GM19324 (cell line): ENCODE measurements around the gene CCNG2.
A peak's percentile ranks its signal among the peaks of the same experiment; 100 is the strongest.
"Not testable (repeated sequence)": the region's sequence is repeated elsewhere in the genome, so short reads cannot be mapped to it uniquely, and the experiment has no call there.

Experiments
- ATAC-seq: cut with Tn5 transposase; IDR thresholded peaks from one replicate; pipeline ENCODE4 v1.9.1; 2021; ENCODE audit warnings: mild to moderate bottlenecking, moderate library complexity; ENCODE audit not compliant: unreplicated experiment, low FRiP score

Gene CCNG2

DNA sequence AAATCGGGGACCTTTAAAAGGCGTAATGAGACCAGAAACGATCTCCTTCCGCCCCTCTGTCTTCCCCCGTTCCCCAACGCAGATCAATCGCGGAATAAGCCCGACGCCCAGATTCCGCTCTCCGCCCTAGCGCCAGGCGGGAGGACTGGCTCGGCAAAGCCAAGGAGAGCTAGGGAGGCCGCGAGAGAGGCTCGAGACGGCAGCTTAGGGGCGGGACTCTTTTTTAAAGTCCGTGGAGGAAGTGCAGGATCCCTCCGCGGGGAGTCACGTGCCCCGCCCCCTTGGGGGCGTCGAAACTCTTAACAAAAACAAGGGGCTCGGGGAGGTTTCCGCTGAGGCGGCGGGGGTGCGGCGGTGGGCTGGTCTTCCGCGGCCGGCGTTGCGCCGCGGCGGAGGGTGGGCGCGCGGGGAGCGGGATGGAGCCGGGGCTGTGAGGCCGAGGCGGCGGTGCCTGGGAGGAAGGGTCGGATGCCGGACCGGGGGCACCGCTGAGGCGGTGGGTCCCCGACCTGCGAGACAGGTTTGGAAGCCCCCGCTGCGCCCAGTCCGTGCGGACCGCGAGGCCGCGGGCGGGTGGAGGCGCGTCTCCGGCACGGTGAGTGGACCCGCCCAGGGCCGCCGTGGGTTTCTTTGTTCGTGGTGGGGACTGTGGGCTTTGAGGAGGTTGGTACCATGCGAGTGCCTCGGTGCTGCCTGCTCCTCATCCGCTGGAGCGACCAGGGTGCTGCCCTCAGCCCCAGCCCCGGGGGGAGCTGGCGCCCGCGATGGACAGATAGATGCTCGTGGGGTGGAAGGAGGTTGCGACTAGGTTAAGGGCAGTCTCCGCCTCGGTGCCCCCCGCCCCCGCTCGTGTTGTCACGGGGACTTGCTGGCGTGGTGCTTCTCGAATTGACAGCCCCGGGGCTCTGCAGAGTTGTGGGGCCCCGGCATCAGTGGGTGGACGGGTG lies at the start of gene CCNG2:
TSS of gene CCNG2 (plus strand) at position 296 of the 947 bp plus-strand sequence. CDS start 1,326 bp downstream, outside the sequence.
- peak; percentile 40 for ATAC-seq

GRCh38 chr4:77110730-77111129 lies 46.3 kb upstream of the CCNG2 start:
- ATAC-seq, result no peak

GRCh38 chr4:77113069-77113468 lies 43.9 kb upstream of the CCNG2 start:
- no peak for ATAC-seq

GRCh38 chr4:77117721-77118120 lies 39.3 kb upstream of the CCNG2 start:
- ATAC-seq, result no peak

GRCh38 chr4:77120886-77121508 lies 36.0 kb upstream of the CCNG2 start:
- no peak for ATAC-seq

GRCh38 chr4:77121736-77122240 lies 35.2 kb upstream of the CCNG2 start:
- no peak for ATAC-seq

GRCh38 chr4:77122656-77123055 lies 34.4 kb upstream of the CCNG2 start:
- ATAC-seq, result no peak

- no peak for ATAC-seq
Observed at GRCh38 chr4:77123411-77123810, 33.6 kb upstream of the CCNG2 start.

- no peak for ATAC-seq
Observed at GRCh38 chr4:77124576-77124975, 32.4 kb upstream of the CCNG2 start.

DNA sequence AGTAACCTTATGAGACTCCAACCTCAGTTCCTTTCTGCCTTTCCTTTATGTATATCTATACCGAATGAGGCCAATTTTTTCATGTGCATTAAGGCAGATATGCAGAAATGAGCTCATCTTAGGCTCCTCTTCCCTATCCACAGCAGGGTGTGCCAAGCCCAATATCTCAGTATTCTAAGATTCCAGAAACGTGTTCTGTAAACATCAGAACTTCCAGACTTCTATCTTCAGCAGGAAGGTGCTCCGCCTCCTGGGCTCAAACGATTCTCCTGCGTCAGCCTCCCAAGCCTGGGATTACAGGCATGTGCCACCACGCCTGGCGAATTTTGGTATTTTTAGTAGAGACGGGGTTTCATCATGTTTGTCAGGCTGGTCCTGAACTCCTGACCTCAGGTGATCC lies 31.0 kb upstream of the CCNG2 start:
- ATAC-seq, result no peak

DNA sequence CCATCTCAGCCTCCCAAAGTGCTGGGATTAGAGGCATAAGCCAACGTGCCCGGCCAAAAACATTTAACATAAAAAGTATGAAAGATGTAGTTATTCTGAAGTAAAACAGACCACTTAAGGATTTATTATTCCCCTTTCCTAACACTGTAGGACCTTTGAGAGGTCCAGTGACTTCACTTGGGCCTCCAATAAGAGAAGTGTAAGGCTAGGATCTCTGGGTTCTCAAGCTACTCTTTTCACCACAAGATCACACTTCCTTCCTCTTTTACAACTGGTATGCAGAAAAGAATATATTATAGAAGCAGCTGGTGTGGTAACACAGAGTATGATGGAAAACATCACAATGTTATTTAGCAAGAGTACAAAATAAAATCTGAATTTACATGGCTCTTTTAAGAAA lies 30.2 kb upstream of the CCNG2 start:
- ATAC-seq, result peak; percentile 70

- ATAC-seq, result peak; percentile 50
Observed at GRCh38 chr4:77127215-77127614, 29.8 kb upstream of the CCNG2 start.

DNA sequence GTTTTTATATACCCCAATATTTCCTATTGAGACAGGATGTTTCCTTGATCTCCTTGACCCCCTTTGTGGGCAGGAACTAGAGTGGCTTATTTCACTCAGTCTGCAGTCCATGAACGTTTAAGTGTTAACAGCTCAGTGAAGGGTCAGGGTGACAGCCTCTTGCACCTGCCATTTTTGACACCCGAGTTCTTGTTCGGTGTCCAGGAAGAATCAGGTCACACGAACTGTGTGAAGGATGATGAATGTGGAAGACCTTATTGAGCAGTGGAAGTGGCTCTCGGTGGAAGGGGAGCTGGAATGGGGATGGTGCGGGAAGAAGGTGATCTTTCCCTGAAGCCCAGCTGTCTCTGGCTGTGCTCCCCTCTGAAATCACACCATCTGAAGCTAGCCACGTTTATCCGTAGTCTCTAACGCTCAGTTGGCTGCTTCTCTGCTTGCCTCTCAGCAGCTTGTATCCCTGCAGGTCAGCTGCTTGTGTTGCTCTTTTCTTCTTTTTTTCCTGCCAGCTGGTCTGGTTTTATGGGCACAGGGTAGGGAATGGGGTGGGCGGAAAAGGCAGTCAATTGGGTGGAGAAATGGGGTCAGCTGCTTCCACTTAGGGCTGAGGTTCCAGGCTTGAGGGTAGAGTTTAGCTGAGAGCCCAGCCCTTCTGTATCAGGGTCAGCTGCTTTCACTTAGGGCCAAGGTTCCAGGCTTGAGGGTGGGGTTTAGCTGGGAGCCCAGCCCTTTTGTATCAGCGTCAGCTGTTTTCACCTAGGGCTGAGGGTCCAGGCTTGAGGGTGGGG lies 29.0 kb upstream of the CCNG2 start:
- no peak for ATAC-seq

DNA sequence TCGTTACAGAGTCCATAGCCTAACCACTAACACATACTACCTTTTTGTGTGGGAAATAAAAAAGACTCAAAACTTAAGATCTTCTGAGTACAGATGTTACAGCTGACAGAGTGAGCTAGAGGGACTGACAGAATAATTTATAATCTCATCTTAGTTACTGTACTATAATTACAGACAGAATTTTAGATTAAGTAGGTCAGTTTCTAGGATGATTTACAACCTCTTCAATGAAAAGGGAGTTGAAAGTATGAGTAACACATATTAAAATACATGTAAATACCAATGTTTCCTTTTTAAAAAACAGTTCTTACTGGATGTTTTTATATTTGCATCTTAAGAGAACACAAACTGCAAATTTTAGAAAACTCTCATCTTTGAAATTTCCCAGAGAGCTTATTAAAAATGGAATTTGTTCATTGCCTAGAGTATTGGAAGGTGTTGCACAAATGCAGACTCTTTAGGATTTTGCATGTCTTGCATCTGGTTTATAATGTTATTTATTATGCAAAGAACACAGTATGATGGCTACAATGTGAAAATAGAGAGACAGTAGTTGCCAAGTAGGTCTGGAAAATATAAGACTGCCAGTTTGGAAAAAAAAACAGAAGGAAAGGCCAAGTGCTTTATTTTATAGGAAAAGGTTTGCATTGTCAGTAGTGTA lies 24.2 kb upstream of the CCNG2 start:
- ATAC-seq, result no peak

DNA sequence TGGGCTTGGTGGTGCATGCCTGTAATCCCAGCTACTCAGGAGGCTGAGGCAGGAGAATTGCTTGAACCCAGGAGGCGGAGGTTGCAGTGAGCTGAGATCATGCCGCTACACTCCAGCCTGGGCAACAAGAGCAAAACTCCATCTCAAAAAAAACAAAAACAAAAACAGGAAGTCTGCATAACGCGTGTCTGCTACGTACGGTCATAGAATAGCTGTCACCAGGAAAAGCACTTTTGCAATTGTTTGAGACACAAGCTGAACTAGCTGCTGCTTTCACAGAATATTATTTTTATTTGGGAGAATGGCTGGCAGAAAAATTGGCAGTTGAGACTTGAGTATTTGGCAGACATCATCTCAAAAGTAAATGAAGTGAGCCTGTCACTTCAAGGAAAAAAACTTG lies 19.6 kb upstream of the CCNG2 start:
- ATAC-seq, result not testable (repeated sequence)

GRCh38 chr4:77141964-77142645 lies 14.9 kb upstream of the CCNG2 start:
- no peak for ATAC-seq

- ATAC-seq, result no peak
Observed at GRCh38 chr4:77142646-77143028, 14.4 kb upstream of the CCNG2 start.

DNA sequence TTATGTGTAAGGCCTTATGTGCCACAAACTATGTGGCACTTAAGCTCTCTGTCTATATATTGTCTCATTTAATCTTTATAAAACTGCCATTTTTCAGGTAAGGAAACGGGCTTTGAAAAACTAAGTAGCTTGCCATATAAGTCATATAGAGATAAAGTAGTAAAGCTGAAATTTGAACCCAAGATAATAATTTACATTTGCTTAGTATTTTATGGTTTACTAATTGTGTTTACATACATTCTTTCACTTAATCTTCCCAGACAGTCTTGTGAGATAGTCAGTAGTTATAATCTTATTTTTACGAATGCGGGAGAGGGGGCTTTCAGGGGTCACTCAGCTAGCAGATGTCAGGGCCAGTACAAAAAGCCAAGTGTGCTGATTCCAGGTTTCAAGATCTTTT lies 13.9 kb upstream of the CCNG2 start:
- ATAC-seq, result no peak

- ATAC-seq, result no peak
Observed at GRCh38 chr4:77145842-77146185, 11.2 kb upstream of the CCNG2 start.
